Activated T-cell treated with anti-CD3 and anti-CD28 coated beads, Interleukin-2, amount 50 U/mL, for 24 hours (primary cell): ENCODE data around the gene TNFSF10.
A peak's percentile ranks its signal among the peaks of the same experiment; 100 is the strongest.
"Not testable (repeated sequence)": the region's sequence is repeated elsewhere in the genome, so short reads cannot be mapped to it uniquely, and the experiment has no call there.

Source experiments
- DNase-seq: peaks from one replicate; pipeline ENCODE4 v3.0.0-alpha.2; 2020
- H3K27ac Mint-ChIP-seq: 2 replicates; pipeline ENCODE4 v1.8.0; 2020; ENCODE audit warnings: mild to moderate bottlenecking, mixed read lengths
- H3K27me3 Mint-ChIP-seq: 2 replicates; pipeline ENCODE4 v1.8.0; 2020; ENCODE audit warnings: mixed read lengths
- H3K36me3 Mint-ChIP-seq: 2 replicates; pipeline ENCODE4 v1.8.0; 2020; ENCODE audit warnings: low read depth, mixed read lengths
- H3K4me1 Mint-ChIP-seq: 2 replicates; pipeline ENCODE4 v1.8.0; 2020; ENCODE audit warnings: low read depth, mixed read lengths
- H3K4me3 Mint-ChIP-seq: 2 replicates; pipeline ENCODE4 v1.8.0; 2020; ENCODE audit warnings: mild to moderate bottlenecking, moderate library complexity, mixed read lengths
- H3K9me3 Mint-ChIP-seq: 2 replicates; pipeline ENCODE4 v1.8.0; 2020; ENCODE audit warnings: mixed read lengths

The TNFSF10 gene

GRCh38 chr3:172522871-172523818 lies at the start of gene TNFSF10:
Gene TNFSF10, minus strand, starts transcription at chr3:172523430. Its CDS starts 46 bp downstream, at chr3:172523384.
- peak within 1 kb of the TSS; percentile 93 for H3K27ac Mint-ChIP-seq
- H3K4me3 Mint-ChIP-seq: peak within 1 kb of the TSS; percentile 87
- peak; percentile 73 for DNase-seq
- H3K9me3 Mint-ChIP-seq: no peaks in the 10 kb centered on the region
- peaks cover 21% of the 10 kb centered on the region for H3K36me3 Mint-ChIP-seq
- H3K27me3 Mint-ChIP-seq: no peaks in the 10 kb centered on the region
- H3K4me1 Mint-ChIP-seq: peaks cover 62% of the 10 kb centered on the region

- DNase-seq: no peak
- no peak overlapping the region for H3K4me3 Mint-ChIP-seq
- peaks cover 3% of the 10 kb centered on the region for H3K36me3 Mint-ChIP-seq
- no peak overlapping the region for H3K27ac Mint-ChIP-seq
- H3K4me1 Mint-ChIP-seq: peaks cover 15% of the 10 kb centered on the region
- peaks cover 17% of the 10 kb centered on the region for H3K9me3 Mint-ChIP-seq
- H3K27me3 Mint-ChIP-seq: no peaks in the 10 kb centered on the region
Observed at GRCh38 chr3:172569128-172570008, 46.1 kb upstream of the TNFSF10 start.

DNA sequence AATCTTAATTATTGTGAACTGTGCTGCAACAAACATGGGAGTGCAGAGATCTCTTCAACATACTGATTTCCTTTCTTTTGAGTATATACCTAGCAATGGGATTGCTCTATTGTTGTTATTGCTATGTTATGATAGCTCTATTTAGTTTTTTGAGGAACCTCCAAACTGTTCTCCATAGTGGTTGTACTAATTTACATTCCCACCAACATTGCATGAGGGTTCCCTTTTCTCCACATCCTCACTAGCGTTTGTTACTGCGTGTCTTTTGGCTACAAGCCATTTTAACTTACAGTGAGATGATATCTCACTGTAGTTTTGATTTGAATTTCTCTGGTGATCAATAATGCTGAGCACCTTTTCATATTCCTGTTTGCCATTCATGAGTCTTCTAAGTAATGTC lies 45.5 kb upstream of the TNFSF10 start:
- Mint-ChIP-seq H3K9me3 (peaks cover 17% of the 10 kb centered on the region), H3K4me1 (peaks cover 20% of the 10 kb centered on the region), H3K4me3 (no peak overlapping the region), H3K36me3 (peaks cover 3% of the 10 kb centered on the region), H3K27ac (no peak overlapping the region), H3K27me3 (no peaks in the 10 kb centered on the region)
- no peak for DNase-seq

GRCh38 chr3:172566785-172567184 lies 43.6 kb upstream of the TNFSF10 start:
- H3K27me3 Mint-ChIP-seq, H3K27ac Mint-ChIP-seq, DNase-seq, H3K36me3 Mint-ChIP-seq, H3K4me3 Mint-ChIP-seq: not testable (repeated sequence)
- Mint-ChIP-seq H3K4me1 (peaks cover 38% of the 10 kb centered on the region), H3K9me3 (peaks cover 17% of the 10 kb centered on the region)

DNA sequence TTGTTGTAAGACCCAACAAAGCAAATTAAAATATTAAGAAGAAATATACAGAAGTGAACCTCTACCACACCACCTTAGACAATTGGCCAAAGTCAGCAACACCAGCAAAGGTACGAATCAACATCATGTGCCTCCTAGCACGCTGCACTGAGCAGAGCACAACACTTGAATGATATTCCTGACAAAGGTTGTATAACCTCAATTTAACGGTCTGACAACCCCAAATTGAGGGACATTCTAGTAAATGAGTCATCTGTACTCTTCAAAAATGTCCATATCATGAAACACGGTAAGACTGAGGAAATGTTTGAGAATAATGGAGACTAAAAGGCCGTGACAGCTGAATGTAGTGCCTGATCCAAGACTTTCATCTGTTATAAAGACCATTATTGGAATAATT lies 41.3 kb upstream of the TNFSF10 start:
- Mint-ChIP-seq H3K36me3 (no peaks in the 10 kb centered on the region), H3K27ac (peak overlapping the region; percentile 26), H3K4me1 (peaks cover 42% of the 10 kb centered on the region), H3K4me3 (no peak overlapping the region), H3K27me3 (no peaks in the 10 kb centered on the region), H3K9me3 (peaks cover 9% of the 10 kb centered on the region)
- no peak for DNase-seq

DNA sequence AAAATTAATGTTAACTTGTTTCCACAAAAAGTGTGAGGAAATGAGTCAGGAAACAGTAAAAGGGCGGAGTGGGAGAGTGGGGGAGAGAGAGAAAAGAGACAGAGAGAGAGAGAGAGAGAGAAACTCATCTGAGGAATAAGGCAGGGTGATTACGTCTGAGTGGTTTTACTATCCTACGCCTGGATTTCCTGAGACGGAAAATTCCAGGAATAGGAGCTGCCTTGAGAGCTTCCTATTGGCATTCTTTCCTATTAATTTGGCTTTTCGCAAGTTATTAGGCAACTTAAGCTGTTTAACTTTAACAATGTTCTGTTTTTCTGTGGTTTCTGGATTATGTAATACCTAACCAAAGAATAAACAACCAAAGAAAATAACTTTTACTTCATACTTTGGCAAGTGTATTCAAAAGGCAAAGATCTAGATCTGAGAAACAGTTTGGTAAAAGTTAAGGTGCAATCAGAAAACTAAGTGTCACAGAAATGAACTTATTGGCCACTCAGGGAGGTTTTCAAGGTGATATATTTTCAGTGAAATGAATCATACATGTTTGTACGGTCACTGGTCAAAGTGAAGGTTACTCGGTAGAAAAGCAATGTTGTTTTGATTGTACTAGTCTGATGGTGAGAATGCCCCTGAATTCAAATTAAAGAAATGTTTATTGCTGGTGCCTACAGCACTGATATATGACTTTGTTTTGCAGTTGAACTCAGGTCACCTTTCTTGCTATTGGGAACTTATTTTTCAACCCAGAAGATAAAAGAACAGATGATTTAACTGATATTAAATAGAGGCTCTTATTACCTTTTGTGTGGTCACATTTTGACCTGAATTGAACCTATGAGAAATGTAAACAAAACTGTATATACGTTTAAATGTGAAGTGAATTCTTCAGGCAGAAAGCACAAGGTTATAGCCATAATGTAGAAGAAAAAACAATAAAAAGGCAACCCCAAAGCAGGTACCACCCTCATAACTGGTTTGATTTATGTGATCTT lies 39.9 kb upstream of the TNFSF10 start:
- Mint-ChIP-seq H3K36me3 (no peaks in the 10 kb centered on the region), H3K27ac (peak overlapping the region; percentile 99), H3K27me3 (no peaks in the 10 kb centered on the region), H3K4me3 (peak overlapping the region; percentile 13), H3K9me3 (peaks cover 6% of the 10 kb centered on the region), H3K4me1 (peaks cover 41% of the 10 kb centered on the region)
- DNase-seq: no peak

- H3K27ac Mint-ChIP-seq: peak overlapping the region; percentile 99
- H3K36me3 Mint-ChIP-seq: no peaks in the 10 kb centered on the region
- H3K9me3 Mint-ChIP-seq: no peaks in the 10 kb centered on the region
- peaks cover 50% of the 10 kb centered on the region for H3K4me1 Mint-ChIP-seq
- H3K4me3 Mint-ChIP-seq: peak overlapping the region; percentile 73
- peak; percentile 47 for DNase-seq
- no peaks in the 10 kb centered on the region for H3K27me3 Mint-ChIP-seq
Observed at GRCh38 chr3:172561897-172562640, 38.8 kb upstream of the TNFSF10 start.

GRCh38 chr3:172560586-172560985 lies 37.4 kb upstream of the TNFSF10 start:
- no peak for DNase-seq
- Mint-ChIP-seq H3K4me3 (no peak overlapping the region), H3K4me1 (peaks cover 53% of the 10 kb centered on the region), H3K36me3 (no peaks in the 10 kb centered on the region), H3K27ac (no peak overlapping the region), H3K9me3 (no peaks in the 10 kb centered on the region), H3K27me3 (no peaks in the 10 kb centered on the region)

GRCh38 chr3:172560026-172560425 lies 36.8 kb upstream of the TNFSF10 start:
- no peak overlapping the region for H3K4me3 Mint-ChIP-seq
- no peaks in the 10 kb centered on the region for H3K27me3 Mint-ChIP-seq
- H3K27ac Mint-ChIP-seq: no peak overlapping the region
- H3K9me3 Mint-ChIP-seq: no peaks in the 10 kb centered on the region
- peaks cover 53% of the 10 kb centered on the region for H3K4me1 Mint-ChIP-seq
- DNase-seq: no peak
- no peaks in the 10 kb centered on the region for H3K36me3 Mint-ChIP-seq

DNA sequence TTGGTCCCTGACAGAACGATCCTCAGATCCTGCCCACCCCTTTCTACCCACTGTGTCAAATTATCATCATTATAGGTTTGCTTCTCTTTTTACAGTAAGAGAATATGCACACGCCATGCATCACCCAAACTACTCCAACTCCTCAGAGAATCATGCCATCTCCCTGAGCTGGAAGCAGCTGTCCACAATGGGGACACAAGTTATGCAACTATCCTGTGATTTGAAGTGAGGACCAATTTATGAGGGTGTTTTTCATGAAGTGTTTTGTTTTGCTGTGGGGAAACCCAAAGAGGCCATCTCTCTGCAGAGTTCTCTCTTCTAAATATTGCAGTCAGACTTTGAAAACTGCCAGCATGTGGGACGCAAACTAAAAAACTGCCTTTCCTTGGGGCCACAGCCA lies 35.8 kb upstream of the TNFSF10 start:
- no peak overlapping the region for H3K27ac Mint-ChIP-seq
- no peaks in the 10 kb centered on the region for H3K9me3 Mint-ChIP-seq
- H3K4me3 Mint-ChIP-seq: no peak overlapping the region
- H3K27me3 Mint-ChIP-seq: no peaks in the 10 kb centered on the region
- H3K36me3 Mint-ChIP-seq: no peaks in the 10 kb centered on the region
- H3K4me1 Mint-ChIP-seq: peaks cover 48% of the 10 kb centered on the region
- DNase-seq: no peak

GRCh38 chr3:172557515-172558220 lies 34.4 kb upstream of the TNFSF10 start:
- Mint-ChIP-seq H3K4me1 (peaks cover 36% of the 10 kb centered on the region), H3K4me3 (no peak overlapping the region), H3K36me3 (no peaks in the 10 kb centered on the region), H3K9me3 (no peaks in the 10 kb centered on the region), H3K27ac (no peak overlapping the region), H3K27me3 (no peaks in the 10 kb centered on the region)
- no peak for DNase-seq

DNA sequence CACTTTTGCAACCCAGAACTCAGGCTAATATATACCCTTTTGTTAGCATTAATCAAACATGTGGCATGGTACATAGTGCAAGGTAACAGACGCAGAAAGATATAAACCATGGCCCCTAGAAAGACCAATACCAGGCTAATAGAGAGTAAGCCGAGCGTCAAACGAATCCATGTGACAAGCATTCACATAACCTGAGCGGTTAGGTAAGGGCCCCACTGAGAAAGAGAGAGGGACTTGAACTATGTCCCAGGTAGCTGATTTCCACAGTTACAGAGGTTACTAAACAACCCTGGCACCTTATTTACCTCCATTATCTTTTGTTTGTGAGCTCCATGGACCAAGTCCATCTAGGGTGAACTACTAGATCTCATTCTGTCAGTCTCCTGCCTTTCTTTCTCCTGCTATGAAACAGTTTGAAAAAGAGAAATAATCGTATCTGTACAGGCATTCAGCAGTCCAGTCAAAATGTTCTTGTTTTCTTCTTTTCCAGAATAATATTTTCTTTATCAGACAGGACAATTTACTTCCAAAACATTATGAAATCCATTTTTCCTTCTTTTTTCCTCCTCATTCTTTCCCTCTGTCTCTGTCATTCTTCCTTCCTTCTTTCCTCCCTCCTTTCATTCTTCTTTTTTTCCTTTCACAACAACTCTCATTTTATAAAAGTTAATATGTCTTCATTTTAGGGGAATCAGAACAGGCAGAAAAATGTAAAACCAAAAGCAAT lies 30.5 kb upstream of the TNFSF10 start:
- Mint-ChIP-seq H3K9me3 (no peaks in the 10 kb centered on the region), H3K36me3 (no peaks in the 10 kb centered on the region), H3K27me3 (no peaks in the 10 kb centered on the region), H3K4me1 (peaks cover 45% of the 10 kb centered on the region), H3K4me3 (no peak overlapping the region), H3K27ac (no peak overlapping the region)
- no peak for DNase-seq
